K562 (cell line): Measurements from ENCODE around the gene ARL8A.

ENCODE experiments used
- CBFA2T2 ChIP-seq: fragments of 450-650 bp; conservative IDR thresholded peaks from 2 replicates; pipeline ENCODE4 v1.6.1; 2017; ENCODE audit warnings: mild to moderate bottlenecking
- CBX5 ChIP-seq: IDR thresholded peaks from 2 replicates; pipeline ENCODE4 v1.6.1; 2014; ENCODE audit warnings: low read depth, borderline replicate concordance
- CC2D1A ChIP-seq: fragments of 450-650 bp; IDR thresholded peaks from 2 replicates; pipeline ENCODE4 v1.6.1; 2017; ENCODE audit warnings: mild to moderate bottlenecking
- GABPA ChIP-seq: fragments of 200-800 bp; sonication (Bioruptor generic); conservative IDR thresholded peaks from 2 replicates; pipeline ENCODE4 v1.6.1; 2016; ENCODE audit warnings: low read depth, missing genetic modification characterization, missing compliant biosample characterization
- HCFC1 ChIP-seq: IDR thresholded peaks from 2 replicates; pipeline ENCODE4 v1.6.1; 2012; ENCODE audit warnings: low read depth, low read length, improper control_type of control experiment
- RB1 ChIP-seq: fragments of 450-650 bp; IDR thresholded peaks from 2 replicates; pipeline ENCODE4 v1.6.1; 2017; ENCODE audit warnings: low read depth, mild to moderate bottlenecking
- SMARCA5 ChIP-seq: fragments of 450-650 bp; IDR thresholded peaks from 2 replicates; pipeline ENCODE4 v1.6.1; 2016
- TF ChIP-seq, protein P1 (sequence below), 3 experiments: IDR thresholded peaks in 2 of 3; conservative IDR thresholded peaks in 1 of 3; 2 replicates each; pipeline ENCODE4 v1.5.1; 2011 to 2012; ENCODE audit warnings: low read length in 3 of 3, mild to moderate bottlenecking in 3 of 3, control low read depth in 2 of 3, improper control_type of control experiment in 1 of 3, inconsistent platforms in 1 of 3, low read depth in 1 of 3, mixed read lengths in 1 of 3, moderate library complexity in 1 of 3; ENCODE audit not compliant: insufficient read depth in 2 of 3
- TF ChIP-seq, protein P2 (sequence below): fragments of 450-650 bp; IDR thresholded peaks from 2 replicates; pipeline ENCODE4 v1.7.1; 2018; ENCODE audit warnings: mild to moderate bottlenecking, low read depth; ENCODE audit not compliant: partially characterized antibody
- TF ChIP-seq, protein P3 (sequence below): sonication (generic); formaldehyde crosslinking; IDR thresholded peaks from 2 replicates; pipeline ENCODE4 v1.8.0; 2022; ENCODE audit warnings: missing genetic modification reagents, mild to moderate bottlenecking, moderate library complexity, borderline replicate concordance
- TF ChIP-seq, protein P4 (sequence below), 2 experiments: IDR thresholded peaks; 2 replicates each; pipeline ENCODE4 v1.6.1; 2012; ENCODE audit warnings: improper control_type of control experiment in 2 of 2, low read depth in 2 of 2, low read length in 2 of 2, borderline replicate concordance in 1 of 2
- TF ChIP-seq, protein P5 (sequence below): fragments of 450-650 bp; IDR thresholded peaks from one replicate; pipeline ENCODE4 v1.6.1; 2018; ENCODE audit warnings: mild to moderate bottlenecking, moderate library complexity; ENCODE audit not compliant: partially characterized antibody
- TF ChIP-seq, protein P6 (sequence below): sonication (generic); formaldehyde crosslinking; IDR thresholded peaks from 2 replicates; pipeline ENCODE4 v1.8.1; 2023; ENCODE audit warnings: mild to moderate bottlenecking, missing genetic modification reagents

DNA sequence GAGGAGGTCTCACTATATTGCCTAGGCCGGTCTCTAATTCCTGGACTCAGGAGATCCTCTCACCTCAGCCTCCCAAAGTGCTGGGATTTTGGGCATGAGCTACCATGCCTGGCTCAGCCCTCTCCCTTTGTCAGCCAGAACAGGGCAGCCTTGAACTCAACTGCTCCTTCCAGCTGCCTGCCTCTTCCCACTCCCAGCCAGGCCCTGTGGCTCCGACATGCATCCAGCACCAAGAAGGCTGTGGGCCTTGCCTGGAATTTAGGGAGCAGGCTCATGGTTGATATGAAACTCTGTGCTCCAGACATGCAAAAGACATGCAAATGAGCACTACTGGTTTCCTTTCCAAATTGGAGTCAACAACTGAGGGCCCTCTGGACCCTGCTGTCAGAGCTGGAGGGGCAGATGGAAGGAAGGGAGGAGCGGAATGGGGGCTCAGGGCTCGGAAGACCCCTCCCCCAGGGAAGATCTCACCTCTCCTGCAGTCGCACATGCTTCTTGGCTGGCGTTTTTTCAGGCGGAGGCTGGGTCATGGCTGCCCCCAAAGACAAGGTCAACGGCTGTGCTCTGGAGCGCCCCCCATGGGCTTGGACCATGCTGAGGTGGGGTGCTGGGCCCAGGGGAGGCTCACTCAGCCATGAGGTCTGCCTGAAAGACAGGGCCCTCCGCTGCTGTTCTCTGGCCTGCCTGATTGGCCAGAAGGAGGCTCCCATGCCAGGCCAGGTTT, 14.4 kb upstream of the ARL8A start:
- TF ChIP-seq, protein P1, sequence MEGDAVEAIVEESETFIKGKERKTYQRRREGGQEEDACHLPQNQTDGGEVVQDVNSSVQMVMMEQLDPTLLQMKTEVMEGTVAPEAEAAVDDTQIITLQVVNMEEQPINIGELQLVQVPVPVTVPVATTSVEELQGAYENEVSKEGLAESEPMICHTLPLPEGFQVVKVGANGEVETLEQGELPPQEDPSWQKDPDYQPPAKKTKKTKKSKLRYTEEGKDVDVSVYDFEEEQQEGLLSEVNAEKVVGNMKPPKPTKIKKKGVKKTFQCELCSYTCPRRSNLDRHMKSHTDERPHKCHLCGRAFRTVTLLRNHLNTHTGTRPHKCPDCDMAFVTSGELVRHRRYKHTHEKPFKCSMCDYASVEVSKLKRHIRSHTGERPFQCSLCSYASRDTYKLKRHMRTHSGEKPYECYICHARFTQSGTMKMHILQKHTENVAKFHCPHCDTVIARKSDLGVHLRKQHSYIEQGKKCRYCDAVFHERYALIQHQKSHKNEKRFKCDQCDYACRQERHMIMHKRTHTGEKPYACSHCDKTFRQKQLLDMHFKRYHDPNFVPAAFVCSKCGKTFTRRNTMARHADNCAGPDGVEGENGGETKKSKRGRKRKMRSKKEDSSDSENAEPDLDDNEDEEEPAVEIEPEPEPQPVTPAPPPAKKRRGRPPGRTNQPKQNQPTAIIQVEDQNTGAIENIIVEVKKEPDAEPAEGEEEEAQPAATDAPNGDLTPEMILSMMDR (IDR thresholded peaks at IDR 0.05 in 2 of 3, conservative IDR thresholded peaks at IDR 0.05 in 1 of 3; ENCODE audit: insufficient read depth in 2 of 3, low read depth in 1 of 3, low read length in 3 of 3), result peak; percentile 73 to 92 (median 82)
- no peak for TF ChIP-seq GABPA (tag)
- TF ChIP-seq, protein P2, sequence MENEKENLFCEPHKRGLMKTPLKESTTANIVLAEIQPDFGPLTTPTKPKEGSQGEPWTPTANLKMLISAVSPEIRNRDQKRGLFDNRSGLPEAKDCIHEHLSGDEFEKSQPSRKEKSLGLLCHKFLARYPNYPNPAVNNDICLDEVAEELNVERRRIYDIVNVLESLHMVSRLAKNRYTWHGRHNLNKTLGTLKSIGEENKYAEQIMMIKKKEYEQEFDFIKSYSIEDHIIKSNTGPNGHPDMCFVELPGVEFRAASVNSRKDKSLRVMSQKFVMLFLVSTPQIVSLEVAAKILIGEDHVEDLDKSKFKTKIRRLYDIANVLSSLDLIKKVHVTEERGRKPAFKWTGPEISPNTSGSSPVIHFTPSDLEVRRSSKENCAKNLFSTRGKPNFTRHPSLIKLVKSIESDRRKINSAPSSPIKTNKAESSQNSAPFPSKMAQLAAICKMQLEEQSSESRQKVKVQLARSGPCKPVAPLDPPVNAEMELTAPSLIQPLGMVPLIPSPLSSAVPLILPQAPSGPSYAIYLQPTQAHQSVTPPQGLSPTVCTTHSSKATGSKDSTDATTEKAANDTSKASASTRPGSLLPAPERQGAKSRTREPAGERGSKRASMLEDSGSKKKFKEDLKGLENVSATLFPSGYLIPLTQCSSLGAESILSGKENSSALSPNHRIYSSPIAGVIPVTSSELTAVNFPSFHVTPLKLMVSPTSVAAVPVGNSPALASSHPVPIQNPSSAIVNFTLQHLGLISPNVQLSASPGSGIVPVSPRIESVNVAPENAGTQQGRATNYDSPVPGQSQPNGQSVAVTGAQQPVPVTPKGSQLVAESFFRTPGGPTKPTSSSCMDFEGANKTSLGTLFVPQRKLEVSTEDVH, result no peak
- TF ChIP-seq CC2D1A, result no peak
- TF ChIP-seq, protein P3, sequence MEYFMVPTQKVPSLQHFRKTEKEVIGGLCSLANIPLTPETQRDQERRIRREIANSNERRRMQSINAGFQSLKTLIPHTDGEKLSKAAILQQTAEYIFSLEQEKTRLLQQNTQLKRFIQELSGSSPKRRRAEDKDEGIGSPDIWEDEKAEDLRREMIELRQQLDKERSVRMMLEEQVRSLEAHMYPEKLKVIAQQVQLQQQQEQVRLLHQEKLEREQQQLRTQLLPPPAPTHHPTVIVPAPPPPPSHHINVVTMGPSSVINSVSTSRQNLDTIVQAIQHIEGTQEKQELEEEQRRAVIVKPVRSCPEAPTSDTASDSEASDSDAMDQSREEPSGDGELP, result peak; percentile 85; the same call in 1 of the 2 replicates
- no peak for TF ChIP-seq CBX5
- TF ChIP-seq RB1, result 0 out of 2 replicates have a peak, but pooled peaks have one; percentile 38
- TF ChIP-seq, protein P4, sequence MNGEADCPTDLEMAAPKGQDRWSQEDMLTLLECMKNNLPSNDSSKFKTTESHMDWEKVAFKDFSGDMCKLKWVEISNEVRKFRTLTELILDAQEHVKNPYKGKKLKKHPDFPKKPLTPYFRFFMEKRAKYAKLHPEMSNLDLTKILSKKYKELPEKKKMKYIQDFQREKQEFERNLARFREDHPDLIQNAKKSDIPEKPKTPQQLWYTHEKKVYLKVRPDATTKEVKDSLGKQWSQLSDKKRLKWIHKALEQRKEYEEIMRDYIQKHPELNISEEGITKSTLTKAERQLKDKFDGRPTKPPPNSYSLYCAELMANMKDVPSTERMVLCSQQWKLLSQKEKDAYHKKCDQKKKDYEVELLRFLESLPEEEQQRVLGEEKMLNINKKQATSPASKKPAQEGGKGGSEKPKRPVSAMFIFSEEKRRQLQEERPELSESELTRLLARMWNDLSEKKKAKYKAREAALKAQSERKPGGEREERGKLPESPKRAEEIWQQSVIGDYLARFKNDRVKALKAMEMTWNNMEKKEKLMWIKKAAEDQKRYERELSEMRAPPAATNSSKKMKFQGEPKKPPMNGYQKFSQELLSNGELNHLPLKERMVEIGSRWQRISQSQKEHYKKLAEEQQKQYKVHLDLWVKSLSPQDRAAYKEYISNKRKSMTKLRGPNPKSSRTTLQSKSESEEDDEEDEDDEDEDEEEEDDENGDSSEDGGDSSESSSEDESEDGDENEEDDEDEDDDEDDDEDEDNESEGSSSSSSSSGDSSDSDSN (IDR thresholded peaks at IDR 0.05; ENCODE audit: borderline replicate concordance in 1 of 2, low read depth in 2 of 2, low read length in 2 of 2), result peak; percentile 31 to 87; a peak in 3 of 4 replicates
- no peak for TF ChIP-seq CBFA2T2
- TF ChIP-seq, protein P5, sequence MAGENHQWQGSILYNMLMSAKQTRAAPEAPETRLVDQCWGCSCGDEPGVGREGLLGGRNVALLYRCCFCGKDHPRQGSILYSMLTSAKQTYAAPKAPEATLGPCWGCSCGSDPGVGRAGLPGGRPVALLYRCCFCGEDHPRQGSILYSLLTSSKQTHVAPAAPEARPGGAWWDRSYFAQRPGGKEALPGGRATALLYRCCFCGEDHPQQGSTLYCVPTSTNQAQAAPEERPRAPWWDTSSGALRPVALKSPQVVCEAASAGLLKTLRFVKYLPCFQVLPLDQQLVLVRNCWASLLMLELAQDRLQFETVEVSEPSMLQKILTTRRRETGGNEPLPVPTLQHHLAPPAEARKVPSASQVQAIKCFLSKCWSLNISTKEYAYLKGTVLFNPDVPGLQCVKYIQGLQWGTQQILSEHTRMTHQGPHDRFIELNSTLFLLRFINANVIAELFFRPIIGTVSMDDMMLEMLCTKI, result no peak
- peak; percentile 62 for TF ChIP-seq HCFC1
- no peak for TF ChIP-seq SMARCA5
- TF ChIP-seq, protein P6, sequence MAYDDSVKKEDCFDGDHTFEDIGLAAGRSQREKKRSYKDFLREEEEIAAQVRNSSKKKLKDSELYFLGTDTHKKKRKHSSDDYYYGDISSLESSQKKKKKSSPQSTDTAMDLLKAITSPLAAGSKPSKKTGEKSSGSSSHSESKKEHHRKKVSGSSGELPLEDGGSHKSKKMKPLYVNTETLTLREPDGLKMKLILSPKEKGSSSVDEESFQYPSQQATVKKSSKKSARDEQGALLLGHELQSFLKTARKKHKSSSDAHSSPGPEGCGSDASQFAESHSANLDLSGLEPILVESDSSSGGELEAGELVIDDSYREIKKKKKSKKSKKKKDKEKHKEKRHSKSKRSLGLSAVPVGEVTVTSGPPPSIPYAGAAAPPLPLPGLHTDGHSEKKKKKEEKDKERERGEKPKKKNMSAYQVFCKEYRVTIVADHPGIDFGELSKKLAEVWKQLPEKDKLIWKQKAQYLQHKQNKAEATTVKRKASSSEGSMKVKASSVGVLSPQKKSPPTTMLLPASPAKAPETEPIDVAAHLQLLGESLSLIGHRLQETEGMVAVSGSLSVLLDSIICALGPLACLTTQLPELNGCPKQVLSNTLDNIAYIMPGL, result no peak
